Measurements from ENCODE around the gene FAM53B.

GRCh38 chr10:124685261-124685660, 58.9 kb downstream of the FAM53B start:
- TF ChIP-seq GATA2 (IDR thresholded peaks at IDR 0.05; ENCODE audit: low read depth, low read length) (no peak), GATA3 (IDR thresholded peaks at IDR 0.05; ENCODE audit: low read depth, low read length) (no peak)

Data from SH-SY5Y (cell line).